ENCODE measurements around the gene SCN3A.

The SCN3A gene

GRCh38 chr2:165208094-165208493 is 4.2 kb upstream of the SCN3A start:
- TF ChIP-seq ZNF274 (IDR thresholded peaks at IDR 0.05; ENCODE audit: low read depth, low read length), result no peak
- H3K4me3 ChIP-seq (ENCODE audit: low read length), result no peak overlapping the region

- no peak for TF ChIP-seq ZNF274 (IDR thresholded peaks at IDR 0.05; ENCODE audit: low read depth, low read length)
- no peak overlapping the region for H3K4me3 ChIP-seq (ENCODE audit: low read length)
Measured at GRCh38 chr2:165205865-165206264, 2.0 kb upstream of the SCN3A start.

- TF ChIP-seq ZNF274 (IDR thresholded peaks at IDR 0.05; ENCODE audit: low read depth, low read length), result no peak
- no peak overlapping the region for H3K4me3 ChIP-seq (ENCODE audit: low read length)
Measured at GRCh38 chr2:165202239-165202638, 1.6 kb downstream of the SCN3A start.

- TF ChIP-seq ZNF274 (IDR thresholded peaks at IDR 0.05; ENCODE audit: low read depth, low read length), result no peak
- no peak overlapping the region for H3K4me3 ChIP-seq (ENCODE audit: low read length)
Measured at GRCh38 chr2:165198181-165198580, 5.7 kb downstream of the SCN3A start.

GRCh38 chr2:165197346-165197745 is 6.5 kb downstream of the SCN3A start:
- no peak overlapping the region for H3K4me3 ChIP-seq (ENCODE audit: low read length)

GRCh38 chr2:165196411-165196810 is 7.4 kb downstream of the SCN3A start:
- TF ChIP-seq ZNF274 (IDR thresholded peaks at IDR 0.05; ENCODE audit: low read depth, low read length), result no peak

More at GRCh38 chr2:165197346-165197745, 6.5 kb downstream of the SCN3A start:
- TF ChIP-seq ZNF274 (IDR thresholded peaks at IDR 0.05; ENCODE audit: low read depth, low read length), result no peak

GRCh38 chr2:165193178-165193777 is 10.6 kb downstream of the SCN3A start:
- no peak for TF ChIP-seq ZNF274 (IDR thresholded peaks at IDR 0.05; ENCODE audit: low read depth, low read length)
- peak overlapping the region; percentile 24; the same call in 1 of the 2 replicates for H3K4me3 ChIP-seq (ENCODE audit: low read length)

More at GRCh38 chr2:165196411-165196810, 7.4 kb downstream of the SCN3A start:
- no peak overlapping the region for H3K4me3 ChIP-seq (ENCODE audit: low read length)

GRCh38 chr2:165192729-165193128 is 11.1 kb downstream of the SCN3A start:
- no peak for TF ChIP-seq ZNF274 (IDR thresholded peaks at IDR 0.05; ENCODE audit: low read depth, low read length)
- no peak overlapping the region for H3K4me3 ChIP-seq (ENCODE audit: low read length)

- no peak overlapping the region for H3K4me3 ChIP-seq (ENCODE audit: low read length)
Measured at GRCh38 chr2:165191096-165191728, 12.6 kb downstream of the SCN3A start.

GRCh38 chr2:165185633-165186032 is 18.2 kb downstream of the SCN3A start:
- H3K4me3 ChIP-seq (ENCODE audit: low read length), result no peak overlapping the region
- no peak for TF ChIP-seq ZNF274 (IDR thresholded peaks at IDR 0.05; ENCODE audit: low read depth, low read length)

More at GRCh38 chr2:165191096-165191728, 12.6 kb downstream of the SCN3A start:
- TF ChIP-seq ZNF274 (IDR thresholded peaks at IDR 0.05; ENCODE audit: low read depth, low read length), result no peak

GRCh38 chr2:165182029-165182428 is 21.8 kb downstream of the SCN3A start:
- no peak overlapping the region for H3K4me3 ChIP-seq (ENCODE audit: low read length)
- TF ChIP-seq ZNF274 (IDR thresholded peaks at IDR 0.05; ENCODE audit: low read depth, low read length), result no peak

GRCh38 chr2:165176780-165177179 is 27.1 kb downstream of the SCN3A start:
- no peak for TF ChIP-seq ZNF274 (IDR thresholded peaks at IDR 0.05; ENCODE audit: low read depth, low read length)
- no peak overlapping the region for H3K4me3 ChIP-seq (ENCODE audit: low read length)

- TF ChIP-seq ZNF274 (IDR thresholded peaks at IDR 0.05; ENCODE audit: low read depth, low read length), result no peak
- no peak overlapping the region for H3K4me3 ChIP-seq (ENCODE audit: low read length)
Measured at GRCh38 chr2:165173215-165173614, 30.6 kb downstream of the SCN3A start.

- no peak overlapping the region for H3K4me3 ChIP-seq (ENCODE audit: low read length)
- TF ChIP-seq ZNF274 (IDR thresholded peaks at IDR 0.05; ENCODE audit: low read depth, low read length), result no peak
Measured at GRCh38 chr2:165164201-165164600, 39.6 kb downstream of the SCN3A start.

- TF ChIP-seq ZNF274 (IDR thresholded peaks at IDR 0.05; ENCODE audit: low read depth, low read length), result no peak
- H3K4me3 ChIP-seq (ENCODE audit: low read length), result no peak overlapping the region
Measured at GRCh38 chr2:165163761-165164160, 40.1 kb downstream of the SCN3A start.
